HG03354 (cell line): ENCODE measurements around the gene CDC42SE2.
"Not testable (repeated sequence)": the region's sequence is repeated elsewhere in the genome, so short reads cannot be mapped to it uniquely, and the experiment has no call there.

ENCODE experiments used
- ATAC-seq: cut with Tn5 transposase; IDR thresholded peaks from one replicate; pipeline ENCODE4 v1.9.1; 2021; ENCODE audit warnings: mild to moderate bottlenecking; ENCODE audit not compliant: unreplicated experiment, poor library complexity, severe bottlenecking

CDC42SE2 gene

DNA sequence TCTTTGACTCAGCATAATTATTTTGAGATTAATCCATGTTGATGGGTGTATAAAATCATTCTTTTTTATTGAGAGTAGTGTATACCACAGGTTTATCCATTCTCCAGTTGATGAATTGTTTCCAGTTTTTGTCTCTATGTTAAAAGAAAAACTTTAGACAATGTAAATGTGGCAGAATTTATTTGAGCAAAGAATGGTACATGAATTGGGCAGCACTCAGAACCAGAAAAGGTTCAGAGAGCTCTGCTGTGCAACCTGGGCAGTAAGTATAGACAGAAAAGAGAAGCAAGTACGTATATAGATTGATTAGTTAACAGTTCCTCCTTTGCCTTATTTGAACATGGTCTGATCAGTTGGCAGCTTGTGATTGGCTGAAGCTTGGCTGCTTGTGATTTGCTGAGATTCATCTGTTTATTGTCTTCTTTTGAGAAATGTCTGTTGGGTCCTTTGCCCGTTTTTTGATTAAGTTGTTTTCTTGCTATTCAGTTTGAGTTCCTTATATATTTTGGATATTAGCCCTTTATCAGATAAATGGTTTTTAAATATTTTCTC is 41.4 kb downstream of the CDC42SE2 start:
- ATAC-seq: no peak

DNA sequence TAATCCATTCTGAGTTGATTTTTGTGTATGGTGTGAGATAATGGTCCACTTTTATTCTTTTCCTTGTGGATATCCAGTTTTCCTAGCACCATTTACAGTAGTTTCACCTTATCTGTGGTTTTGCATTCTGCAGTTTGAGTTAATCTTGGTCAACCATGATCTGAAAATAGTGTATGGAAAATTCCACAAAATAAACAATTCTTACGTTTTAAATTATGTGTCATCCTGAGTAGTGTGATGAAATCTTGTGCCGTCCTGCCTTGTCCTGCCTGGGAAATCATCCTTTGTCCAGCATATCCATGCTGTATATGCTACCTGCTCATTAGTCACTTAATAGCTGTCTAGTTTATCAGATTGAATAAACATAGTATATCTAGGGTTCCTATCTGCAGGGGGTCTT is 42.1 kb downstream of the CDC42SE2 start:
- no peak for ATAC-seq

DNA sequence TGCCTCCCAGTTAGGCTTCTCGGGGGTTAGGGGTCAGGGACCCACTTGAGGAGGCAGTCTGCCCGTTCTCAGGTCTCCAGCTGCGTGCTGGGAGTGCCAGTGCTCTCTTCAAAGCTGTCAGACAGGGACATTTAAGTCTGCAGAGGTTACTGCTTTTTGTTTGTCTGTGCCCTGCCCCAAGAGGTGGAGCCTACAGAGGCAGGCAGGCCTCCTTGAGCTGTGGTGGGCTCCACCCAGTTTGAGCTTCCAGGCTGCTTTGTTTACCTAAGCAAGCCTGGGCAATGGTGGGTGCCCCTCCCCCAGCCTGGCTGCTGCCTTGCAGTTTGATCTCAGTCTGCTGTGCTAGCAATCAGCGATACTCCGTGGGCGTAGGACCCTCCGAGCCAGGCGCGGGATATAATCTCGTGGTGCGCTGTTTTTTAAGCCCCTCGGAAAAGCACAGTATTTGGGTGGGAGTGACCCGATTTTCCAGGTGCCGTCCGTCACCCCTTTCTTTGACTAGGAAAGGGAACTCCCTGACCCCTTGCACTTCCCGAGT is 48.5 kb downstream of the CDC42SE2 start:
- not testable (repeated sequence) for ATAC-seq

DNA sequence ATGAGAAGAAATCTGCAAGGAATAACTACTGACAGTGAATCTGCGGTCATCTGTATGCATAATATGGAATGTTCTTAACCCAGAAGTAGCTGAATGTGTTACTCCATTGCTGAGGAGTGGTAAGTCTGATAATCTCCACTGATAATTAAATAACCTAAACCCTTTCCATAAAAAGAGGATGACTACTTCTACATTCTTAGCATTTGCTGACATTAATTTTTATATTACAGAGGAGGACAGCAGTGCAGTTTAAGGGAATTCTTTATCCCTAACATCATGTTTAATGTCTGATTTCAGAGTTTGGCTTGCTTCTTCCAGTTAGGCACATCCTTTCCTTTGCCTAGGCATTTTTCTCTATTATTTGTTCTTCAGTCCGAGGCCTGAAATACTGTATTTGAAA is 52.2 kb downstream of the CDC42SE2 start:
- no peak for ATAC-seq

DNA sequence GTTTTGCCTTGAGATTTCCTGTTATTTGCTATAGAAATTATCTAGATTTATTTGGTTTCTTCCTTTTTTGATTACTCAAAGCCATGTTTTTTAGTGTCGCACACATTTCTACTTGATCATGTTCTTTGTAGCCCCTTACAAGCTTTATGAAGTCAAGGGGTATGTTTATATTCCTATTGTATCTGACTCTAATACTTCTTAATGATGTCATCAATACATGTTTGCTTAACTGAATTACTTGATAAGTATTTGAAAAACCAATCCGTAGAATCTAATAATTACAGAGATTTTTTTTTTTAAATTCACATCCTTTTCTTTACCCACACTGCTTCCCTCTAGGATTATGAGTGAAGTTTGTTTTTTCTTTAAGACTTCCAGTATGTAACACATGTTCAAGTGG is 53.0 kb downstream of the CDC42SE2 start:
- no peak for ATAC-seq

DNA sequence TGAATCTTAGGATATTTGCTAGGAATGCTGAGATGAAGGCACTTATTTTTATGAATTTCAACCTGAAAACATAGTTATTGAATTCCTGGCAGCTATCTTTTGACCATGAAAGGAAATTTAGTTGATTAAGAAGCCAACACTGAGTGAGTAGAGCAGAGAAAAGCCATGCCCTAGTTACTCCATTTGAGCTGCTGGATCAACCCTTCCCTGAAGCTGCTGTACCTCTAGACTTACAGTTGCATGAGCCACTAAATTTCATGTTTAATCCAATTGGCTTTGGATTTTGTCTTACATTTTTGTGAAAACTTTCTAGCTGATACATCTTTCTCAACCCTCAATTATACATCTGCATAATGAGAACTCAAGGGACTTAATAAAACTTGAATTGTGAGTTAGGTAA is 54.6 kb downstream of the CDC42SE2 start:
- no peak for ATAC-seq

DNA sequence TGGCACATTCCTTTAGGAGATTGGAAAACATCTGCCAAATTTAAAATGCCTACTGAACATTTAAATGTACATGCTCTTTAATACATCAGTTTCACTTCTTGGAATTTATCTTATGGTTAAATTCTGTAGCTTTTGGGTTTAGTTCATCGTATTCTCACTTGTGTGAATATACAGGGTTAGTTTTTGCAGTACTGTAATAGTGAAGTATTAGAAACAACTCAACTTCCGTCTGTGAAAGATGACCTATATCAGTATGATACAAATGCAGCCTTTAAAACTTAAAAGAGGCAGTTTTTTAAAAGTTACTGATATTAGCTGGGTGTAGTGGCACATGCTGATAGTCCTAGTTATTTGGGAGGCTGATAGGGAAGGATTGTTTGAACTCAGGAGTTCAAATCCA is 57.2 kb downstream of the CDC42SE2 start:
- ATAC-seq: no peak

DNA sequence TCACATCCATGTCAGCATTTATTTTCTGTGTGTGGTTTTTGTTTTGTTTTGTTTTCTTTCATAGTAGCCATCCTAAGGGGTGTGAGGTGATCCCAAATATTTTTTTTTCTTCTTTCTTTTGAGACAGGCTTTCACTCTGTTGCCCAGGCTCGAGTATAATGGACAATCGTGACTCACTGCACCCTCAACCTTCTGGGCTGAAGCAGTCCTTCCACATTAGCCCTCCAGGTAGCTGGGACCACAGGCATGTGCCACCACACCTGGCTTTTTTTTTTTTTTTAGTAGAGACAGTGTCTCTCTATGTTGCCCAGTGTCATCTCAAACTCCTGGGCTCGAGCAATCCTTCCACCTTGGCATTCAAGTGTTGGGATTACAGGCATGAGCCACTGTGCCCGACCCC is 59.1 kb downstream of the CDC42SE2 start:
- ATAC-seq: no peak

DNA sequence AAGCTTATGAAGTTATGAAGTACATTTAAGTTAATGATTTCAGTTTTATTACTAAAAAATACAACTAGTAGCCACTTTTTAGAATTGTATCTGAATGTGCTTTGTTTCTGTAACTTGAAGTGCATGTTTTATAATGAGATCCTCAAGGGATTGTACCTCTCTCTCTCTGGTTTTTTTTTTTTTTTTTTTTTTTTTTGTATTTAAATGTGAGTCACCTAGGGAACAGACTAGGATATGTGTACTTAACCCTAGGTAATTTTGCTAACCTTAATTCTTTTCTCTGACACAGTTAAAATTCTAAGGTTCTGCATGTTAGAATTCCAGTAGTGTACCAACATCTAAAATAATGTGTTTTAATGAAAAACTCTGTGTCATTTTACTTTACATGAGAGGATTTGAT is 59.5 kb downstream of the CDC42SE2 start:
- ATAC-seq: no peak

DNA sequence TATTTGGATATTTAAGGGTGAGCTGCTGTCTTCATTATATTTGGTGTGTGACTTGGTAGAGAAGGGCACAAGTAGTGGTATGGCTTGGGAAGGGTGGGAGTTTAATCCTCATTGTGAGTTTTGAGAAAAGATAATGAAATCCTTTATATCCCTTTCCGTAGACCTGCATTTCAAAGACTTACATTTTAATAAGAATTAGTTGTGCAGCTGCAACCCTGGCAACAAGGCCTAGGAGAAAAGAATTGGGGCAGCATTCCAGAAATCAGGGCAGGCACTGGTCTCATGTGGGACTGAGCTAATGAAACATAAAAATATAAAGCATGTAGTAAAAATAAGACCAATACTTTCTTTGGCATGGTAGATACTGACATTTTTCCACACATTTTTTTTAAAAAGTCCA is 60.5 kb downstream of the CDC42SE2 start:
- no peak for ATAC-seq

DNA sequence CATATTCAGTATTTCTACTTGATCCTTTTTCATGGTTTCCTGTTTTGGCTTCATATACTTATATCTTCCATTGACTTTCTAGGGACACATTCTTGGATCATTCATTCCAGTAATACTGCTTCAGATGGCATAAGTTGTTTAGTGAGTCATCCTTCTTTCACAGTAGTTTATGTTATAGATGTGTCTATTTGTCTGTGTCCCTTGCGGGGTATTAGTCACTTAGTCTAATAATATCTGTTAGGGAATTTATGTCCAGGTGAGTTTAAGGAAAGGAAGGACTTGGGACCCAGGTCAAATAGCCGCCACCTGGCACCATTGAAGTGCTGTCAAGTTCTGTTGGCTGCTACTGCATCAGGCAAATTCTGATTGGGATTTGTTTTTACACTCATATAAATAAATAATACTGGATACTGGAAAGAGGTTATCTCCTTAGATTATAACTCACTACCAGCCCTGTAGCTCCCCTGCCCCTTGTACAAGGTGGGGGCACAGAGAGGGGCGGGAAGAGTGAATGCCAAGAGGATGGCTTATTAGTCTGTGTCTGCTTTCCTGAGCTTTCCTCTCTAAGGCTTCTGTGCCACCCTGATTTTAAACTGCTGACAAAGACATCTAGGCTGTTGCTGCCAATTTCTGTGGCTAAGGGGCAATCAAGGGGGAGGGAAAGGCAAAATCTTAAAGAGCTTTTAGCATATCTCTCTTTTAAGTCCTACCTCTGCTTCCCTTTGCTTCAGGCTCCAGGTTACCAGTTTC is 64.9 kb downstream of the CDC42SE2 start:
- ATAC-seq: no peak

DNA sequence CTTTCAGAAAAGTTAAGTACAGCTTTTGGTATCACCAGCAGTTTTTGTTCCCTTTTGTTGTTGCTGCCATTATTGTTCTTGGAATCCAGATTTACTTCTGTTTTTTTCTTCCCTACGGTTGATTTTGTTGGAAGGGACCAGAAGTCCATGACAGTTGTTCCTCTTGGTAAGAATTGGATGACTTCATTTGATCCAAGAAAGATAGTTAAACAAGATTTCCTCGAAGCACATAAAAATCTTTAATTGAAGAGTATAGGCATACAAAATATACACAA is 65.4 kb downstream of the CDC42SE2 start:
- no peak for ATAC-seq

DNA sequence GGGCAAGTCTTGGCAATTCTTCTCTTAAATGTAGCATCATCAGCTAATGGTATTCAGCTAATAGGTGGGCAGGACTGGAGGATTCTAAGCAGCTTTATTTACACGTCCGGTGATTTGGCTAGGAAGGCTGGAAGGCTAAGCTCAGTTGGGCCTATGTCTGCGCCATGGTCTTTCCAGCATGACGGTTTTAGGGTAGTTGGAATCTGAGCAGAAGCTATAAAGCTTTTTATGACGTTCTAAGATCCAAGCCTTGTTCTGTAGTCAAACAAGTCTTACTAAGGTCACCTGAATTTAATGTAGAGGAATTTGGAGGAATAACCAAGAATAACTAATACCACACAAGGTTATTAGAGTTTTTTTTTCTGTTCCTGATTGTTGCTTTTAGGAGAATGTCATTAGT is 66.2 kb downstream of the CDC42SE2 start:
- no peak for ATAC-seq

DNA sequence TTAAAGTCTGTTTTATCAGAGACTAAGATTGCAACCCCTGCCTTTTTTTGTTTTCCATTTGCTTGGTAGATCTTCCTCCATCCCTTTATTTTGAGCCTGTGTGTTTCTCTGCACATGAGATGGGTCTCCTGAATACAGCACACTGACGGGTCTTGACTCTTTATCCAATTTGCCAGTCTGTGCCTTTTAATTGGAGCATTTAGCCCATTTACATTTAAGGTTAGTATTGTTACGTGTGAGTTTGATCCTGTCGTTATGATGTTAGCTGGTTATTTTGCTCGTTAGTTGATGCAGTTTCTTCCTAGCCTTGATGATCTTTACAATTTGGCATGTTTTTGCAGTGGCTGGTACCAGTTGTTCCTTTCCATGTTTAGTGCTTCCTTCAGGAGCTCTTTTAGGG is 71.9 kb downstream of the CDC42SE2 start:
- not testable (repeated sequence) for ATAC-seq

DNA sequence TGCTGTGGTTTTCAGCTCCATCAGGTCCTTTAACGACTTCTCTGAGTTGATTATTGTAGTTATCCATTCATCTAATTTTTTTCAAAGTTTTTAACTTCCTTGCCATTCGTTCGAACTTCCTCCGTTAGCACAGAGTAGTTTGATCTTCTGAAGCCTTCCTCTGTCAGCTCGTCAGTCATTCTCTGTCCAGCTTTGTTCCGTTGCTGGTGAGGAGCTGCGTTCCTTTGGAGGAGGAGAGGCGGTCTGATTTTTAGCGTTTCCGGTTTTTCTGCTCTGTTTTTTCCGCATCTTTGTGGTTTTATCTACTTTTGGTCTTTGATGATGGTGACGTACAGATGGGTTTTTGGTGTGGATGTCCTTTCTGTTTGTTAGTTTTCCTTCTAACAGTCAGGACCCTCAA is 72.9 kb downstream of the CDC42SE2 start:
- ATAC-seq: not testable (repeated sequence)

DNA sequence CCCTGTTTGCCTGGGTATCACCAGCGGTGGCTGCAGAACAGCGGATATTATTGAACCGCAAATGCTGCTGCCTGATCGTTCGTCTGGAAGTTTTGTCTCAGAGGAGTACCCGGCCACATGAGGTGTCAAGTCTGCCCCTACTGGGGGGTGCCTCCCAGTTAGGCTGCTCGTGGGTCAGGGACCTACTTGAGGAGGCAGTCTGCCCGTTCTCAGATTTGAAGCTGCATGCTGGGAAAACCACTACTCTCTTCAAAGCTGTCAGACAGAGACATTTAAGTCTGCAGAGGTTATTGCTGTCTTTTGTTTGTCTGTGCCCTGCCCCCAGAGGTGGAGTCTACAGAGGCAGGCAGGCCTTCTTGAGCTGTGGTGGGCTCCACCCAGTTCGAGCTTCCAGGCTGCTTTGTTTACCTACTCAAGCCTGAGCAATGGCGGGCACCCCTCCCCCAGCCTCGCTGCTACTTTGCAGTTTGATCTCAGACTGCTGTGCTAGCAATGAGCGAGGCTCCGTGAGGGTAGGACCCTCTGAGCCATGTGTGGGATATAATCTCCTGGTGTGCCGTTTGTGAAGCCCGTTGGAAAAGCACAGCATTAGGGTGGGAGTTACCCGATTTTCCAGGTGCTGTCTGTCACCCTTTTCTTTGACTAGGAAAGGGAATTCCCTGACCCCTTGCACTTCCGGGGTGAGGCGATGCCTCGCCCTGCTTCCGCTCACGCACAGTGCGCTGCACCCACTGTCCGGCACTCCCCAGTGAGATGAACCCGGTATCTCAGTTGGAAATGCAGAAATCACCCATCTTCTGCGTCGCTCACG is 73.6 kb downstream of the CDC42SE2 start:
- not testable (repeated sequence) for ATAC-seq

DNA sequence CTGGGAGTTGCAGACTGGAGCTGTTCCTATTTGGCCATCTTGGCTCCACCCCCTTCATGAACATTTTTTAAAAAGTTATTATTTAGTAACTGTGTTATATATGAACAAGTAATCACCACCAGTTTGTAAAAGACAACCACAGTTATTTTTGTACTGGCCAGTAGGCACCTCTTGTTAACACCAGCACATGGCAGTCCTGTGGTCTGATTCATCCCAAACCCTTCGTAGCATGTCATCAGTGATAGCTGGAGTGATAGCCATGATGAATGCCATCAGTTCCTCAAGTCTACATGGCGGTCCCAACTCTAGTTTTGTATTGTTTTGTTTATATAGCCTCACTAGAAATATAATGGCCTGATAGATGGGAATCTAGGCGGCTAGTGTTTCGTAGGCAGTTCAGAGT is 74.2 kb downstream of the CDC42SE2 start:
- no peak for ATAC-seq

DNA sequence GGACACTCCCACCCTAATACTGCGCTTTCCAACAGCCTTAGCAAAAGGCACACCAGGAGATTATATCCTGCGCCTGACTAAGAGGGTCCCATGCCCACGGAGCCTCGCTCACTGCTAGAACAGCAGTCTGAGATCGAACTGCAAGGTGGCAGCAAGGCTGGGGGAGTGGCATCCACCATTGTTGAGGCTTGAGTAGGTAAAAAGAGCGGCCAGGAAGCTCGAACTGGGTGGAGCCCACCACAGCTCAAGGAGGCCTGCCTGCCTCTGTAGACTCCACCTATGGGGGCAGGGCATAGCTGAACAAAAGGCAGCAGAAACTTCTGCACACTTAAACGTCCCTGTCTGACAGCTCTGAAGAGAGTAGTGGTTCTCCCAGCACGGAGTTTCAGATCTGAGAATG is 80.4 kb downstream of the CDC42SE2 start:
- not testable (repeated sequence) for ATAC-seq

DNA sequence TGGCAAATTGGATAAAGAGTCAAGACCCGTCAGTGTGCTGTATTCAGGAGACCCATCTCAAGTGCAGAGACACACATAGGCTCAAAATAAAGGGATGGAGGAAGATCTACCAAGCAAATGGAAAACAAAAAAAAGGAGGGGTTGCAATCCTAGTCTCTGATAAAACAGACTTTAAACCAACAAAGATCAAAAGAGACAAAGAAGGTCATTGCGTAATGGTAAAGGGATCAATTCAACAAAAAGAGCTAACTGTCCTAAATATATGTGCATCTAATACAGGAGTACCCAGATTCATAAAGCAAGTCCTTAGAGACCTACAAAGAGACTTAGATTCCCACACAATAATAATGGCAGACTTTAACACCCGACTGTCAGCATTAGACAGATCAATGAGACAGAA is 82.4 kb downstream of the CDC42SE2 start:
- ATAC-seq: not testable (repeated sequence)

DNA sequence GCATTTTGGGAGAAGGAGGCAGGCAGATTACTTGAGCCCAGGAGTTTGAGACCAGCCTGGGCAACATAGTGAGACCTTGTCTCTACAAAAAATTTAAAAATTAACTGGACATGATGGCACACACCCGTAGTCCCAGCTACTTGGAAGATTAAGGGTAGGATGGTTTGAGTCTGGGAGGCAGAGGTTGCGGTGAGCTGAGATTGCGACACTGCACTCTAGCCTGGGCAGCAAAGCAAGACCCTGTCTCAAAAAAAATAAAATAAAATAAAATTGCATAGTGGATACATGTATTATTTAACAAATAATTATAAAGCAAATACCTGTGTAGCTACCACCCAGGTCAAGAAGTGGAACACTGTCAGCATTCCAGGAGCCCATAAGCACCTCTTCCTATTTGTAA is 90.1 kb downstream of the CDC42SE2 start:
- ATAC-seq: no peak

DNA sequence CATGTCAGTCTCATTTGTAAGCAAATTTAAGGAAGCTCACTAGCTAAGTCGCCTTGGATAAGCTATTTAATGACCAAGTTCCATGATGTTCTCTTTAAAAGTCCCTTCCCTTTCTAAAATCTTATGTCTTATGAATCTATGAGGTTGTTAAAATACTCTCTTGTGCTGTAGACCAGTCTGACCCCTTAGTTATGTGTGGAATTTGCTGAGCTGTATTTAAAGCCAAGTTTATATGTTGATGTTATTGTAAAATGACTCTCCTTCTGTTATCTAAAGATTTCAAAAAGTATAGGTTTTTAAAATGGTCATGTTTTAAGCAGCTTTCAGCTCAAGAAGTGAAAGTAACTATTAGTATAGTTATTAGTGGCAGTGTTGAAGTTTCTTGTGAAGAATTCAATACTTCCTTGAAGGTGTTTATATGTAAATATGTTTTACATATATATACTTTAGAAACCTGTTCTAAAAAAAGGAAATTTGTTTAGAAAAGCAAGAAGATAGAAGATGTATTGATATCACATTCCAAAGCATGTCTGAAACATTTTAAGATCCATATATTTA is 92.2 kb downstream of the CDC42SE2 start:
- no peak for ATAC-seq
